HG03108 (cell line): ENCODE results near the gene SEPTIN8.
"Not testable (repeated sequence)": the region's sequence is repeated elsewhere in the genome, so short reads cannot be mapped to it uniquely, and the experiment has no call there.

Experiments
- ATAC-seq: cut with Tn5 transposase; IDR thresholded peaks from one replicate; pipeline ENCODE4 v1.9.1; 2021; ENCODE audit warnings: moderate library complexity; ENCODE audit not compliant: unreplicated experiment

SEPTIN8 gene

GRCh38 chr5:132812781-132813598 is 36.0 kb upstream of the SEPTIN8 start, which contains the start of gene SOWAHA:
Gene SOWAHA (plus strand): TSS chr5:132813302. CDS start chr5:132813622, 320 bp downstream.
- ATAC-seq: no peak

GRCh38 chr5:132812123-132812765 is 35.2 kb upstream of the SEPTIN8 start:
- ATAC-seq: no peak

GRCh38 chr5:132810605-132811004 is 33.6 kb upstream of the SEPTIN8 start:
- ATAC-seq: no peak

- ATAC-seq: no peak
Observed at GRCh38 chr5:132808866-132809265, 31.8 kb upstream of the SEPTIN8 start.

- ATAC-seq: no peak
Observed at GRCh38 chr5:132808448-132808847, 31.4 kb upstream of the SEPTIN8 start.

- ATAC-seq: no peak
Observed at GRCh38 chr5:132807163-132807838, 30.3 kb upstream of the SEPTIN8 start.

GRCh38 chr5:132806804-132807162 is 29.7 kb upstream of the SEPTIN8 start:
- not testable (repeated sequence) for ATAC-seq

GRCh38 chr5:132805872-132806271 is 28.8 kb upstream of the SEPTIN8 start:
- ATAC-seq: not testable (repeated sequence)

- not testable (repeated sequence) for ATAC-seq
Observed at GRCh38 chr5:132804219-132804618, 27.2 kb upstream of the SEPTIN8 start.

GRCh38 chr5:132802685-132803066 is 25.6 kb upstream of the SEPTIN8 start:
- not testable (repeated sequence) for ATAC-seq

GRCh38 chr5:132802044-132802684 is 25.1 kb upstream of the SEPTIN8 start:
- ATAC-seq: no peak

GRCh38 chr5:132800545-132800944 is 23.5 kb upstream of the SEPTIN8 start:
- no peak for ATAC-seq

- no peak for ATAC-seq
Observed at GRCh38 chr5:132799392-132799791, 22.4 kb upstream of the SEPTIN8 start.

- no peak for ATAC-seq
Observed at GRCh38 chr5:132797651-132798050, 20.6 kb upstream of the SEPTIN8 start.

GRCh38 chr5:132791026-132791425 is 14.0 kb upstream of the SEPTIN8 start:
- ATAC-seq: no peak

- ATAC-seq: no peak
Observed at GRCh38 chr5:132790201-132790865, 13.3 kb upstream of the SEPTIN8 start.

GRCh38 chr5:132788990-132789886 is 12.2 kb upstream of the SEPTIN8 start:
- no peak for ATAC-seq

- no peak for ATAC-seq
Observed at GRCh38 chr5:132788508-132788907, 11.5 kb upstream of the SEPTIN8 start.

- no peak for ATAC-seq
Observed at GRCh38 chr5:132787076-132787475, 10.0 kb upstream of the SEPTIN8 start.

- no peak for ATAC-seq
Observed at GRCh38 chr5:132785864-132786263, 8.8 kb upstream of the SEPTIN8 start.
